GM23248 (cell line): ENCODE results near the gene SUGCT. TPM values are rescaled to one million over a fixed set of nuclear protein-coding genes. Genes with fewer than 3 reads are reported as not detected.
A peak's percentile ranks its signal among the peaks of the same experiment; 100 is the strongest.

Source experiments
- DNase-seq: peaks from one replicate; pipeline ENCODE4 v3.0.0-alpha.2; 2015
- H2AFZ ChIP-seq: fragments of 200-600 bp; sonication (generic); 2 replicates; pipeline ENCODE4 v1.6.1; 2016; ENCODE audit warnings: antibody characterized with exemption
- H3F3A ChIP-seq: fragments of 200-600 bp; sonication (generic); 2 replicates; pipeline ENCODE4 v1.6.1; 2016; ENCODE audit warnings: mild to moderate bottlenecking, antibody characterized with exemption, mixed run types; ENCODE audit not compliant: insufficient read depth
- H3K27ac ChIP-seq: fragments of 200-600 bp; sonication (generic); 2 replicates; pipeline ENCODE4 v1.5.1; 2016; ENCODE audit warnings: mild to moderate bottlenecking
- H3K27me3 ChIP-seq: fragments of 200-600 bp; sonication (generic); replicated peaks from 2 replicates; pipeline ENCODE4 v1.6.1; 2016; ENCODE audit warnings: mild to moderate bottlenecking; ENCODE audit not compliant: insufficient read depth
- H3K36me3 ChIP-seq: fragments of 200-600 bp; sonication (generic); 2 replicates; pipeline ENCODE4 v1.6.1; 2016; ENCODE audit warnings: low read depth, mild to moderate bottlenecking
- H3K4me1 ChIP-seq: fragments of 200-600 bp; sonication (generic); 2 replicates; pipeline ENCODE4 v1.6.1; 2016; ENCODE audit warnings: mild to moderate bottlenecking; ENCODE audit not compliant: insufficient read depth
- H3K4me2 ChIP-seq: fragments of 200-600 bp; sonication (generic); one replicate; pipeline ENCODE4 v1.6.1; 2016; ENCODE audit warnings: mild to moderate bottlenecking; ENCODE audit not compliant: unreplicated experiment
- H3K4me3 ChIP-seq: fragments of 200-600 bp; sonication (generic); 2 replicates; pipeline ENCODE4 v1.5.1; 2016; ENCODE audit warnings: mild to moderate bottlenecking
- H3K79me2 ChIP-seq: fragments of 200-600 bp; sonication (generic); 2 replicates; pipeline ENCODE4 v1.6.1; 2016; ENCODE audit warnings: mild to moderate bottlenecking; ENCODE audit not compliant: insufficient read depth
- H3K9ac ChIP-seq: fragments of 200-600 bp; sonication (generic); 2 replicates; pipeline ENCODE4 v1.6.1; 2016; ENCODE audit warnings: mild to moderate bottlenecking
- H3K9me2 ChIP-seq: fragments of 200-600 bp; sonication (generic); 2 replicates; pipeline ENCODE4 v1.6.1; 2016; ENCODE audit warnings: mixed run types, mild to moderate bottlenecking, moderate library complexity; ENCODE audit not compliant: insufficient read depth
- H3K9me3 ChIP-seq: fragments of 200-600 bp; sonication (generic); one replicate; pipeline ENCODE4 v1.6.1; 2017; ENCODE audit warnings: low read depth
- H4K20me1 ChIP-seq: fragments of 200-600 bp; sonication (generic); 2 replicates; pipeline ENCODE4 v1.6.0; 2016; ENCODE audit not compliant: insufficient read depth
- EZH2 ChIP-seq: fragments of 200-600 bp; sonication (generic); IDR thresholded peaks from 2 replicates; pipeline ENCODE4 v1.6.1; 2018; ENCODE audit warnings: antibody characterized with exemption, mild to moderate bottlenecking; ENCODE audit not compliant: insufficient read depth, poor library complexity, severe bottlenecking
- EZH2phosphoT487 ChIP-seq: fragments of 200-600 bp; sonication (generic); IDR thresholded peaks from 2 replicates; pipeline ENCODE4 v1.6.1; 2018; ENCODE audit warnings: antibody characterized with exemption, moderate library complexity, mild to moderate bottlenecking, low read depth; ENCODE audit not compliant: insufficient read depth
- WGBS, 2 experiments: methylation state at CpG; one replicate each; pipeline ENCODE4 v1.1.6; 2015 to 2017; ENCODE audit warnings: low lambda C conversion rate in 2 of 2, low coverage in 1 of 2; ENCODE audit errors: missing lambda C conversion rate in 2 of 2; 5-methylcytosine and 5-hydroxymethylcytosine counted together
- in situ Hi-C: fragments of 300-500 bp; cut with MboI; formaldehyde crosslinking; loops from 2 replicates; pipeline ENCODE4 v1.15.0; 2020
- polyA plus RNA-seq: library from polyadenylated mRNA; unstranded; fragments of >200 nt; fragmentation: Nextera tagmentation; extraction: Ambion mirVana; gene quantifications from 2 replicates; pipeline ENCODE4 v1.2.1, GENCODE V29; 2016
- total RNA-seq: library from RNA; depleted of rRNA; stranded (reverse); fragments of >200 nt; shearing (Covaris generic); gene quantifications from 2 replicates; pipeline ENCODE4 v1.2.3, GENCODE V29; 2014

SUGCT gene
- total and polyA plus RNA-seq, 2 experiments from 2014 or later, result 2.2 to 7.1 TPM

GRCh38 chr7:40221836-40222235, 87.0 kb downstream of the SUGCT start:
- Histone ChIP-seq H3K36me3 (no peaks in the 10 kb centered on the region), H3K9ac (peak overlapping the region; percentile 1; the same call in 1 of the 2 replicates), H3K4me3 (no peak overlapping the region), H3K79me2 (no peaks in the 10 kb centered on the region), H2AFZ (no peak overlapping the region), H3F3A (peaks cover 39% of the 10 kb centered on the region), H3K4me1 (peaks cover 43% of the 10 kb centered on the region), H3K9me3 (no peaks in the 10 kb centered on the region), H3K9me2 (no peaks in the 10 kb centered on the region), H3K4me2 (peak overlapping the region; percentile 45), H3K27ac (peak overlapping the region; percentile 78), H3K27me3 (no peaks in the 10 kb centered on the region), H4K20me1 (no peaks in the 10 kb centered on the region)
- DNase-seq, result peak; percentile 94
- WGBS, 2 experiments, result 3% methylated on average over 2 of the region's 2 CpGs
- TF ChIP-seq EZH2phosphoT487, result no peak
- in situ Hi-C loops, result no loop called here

GRCh38 chr7:40223451-40224127, 88.8 kb downstream of the SUGCT start:
- Histone ChIP-seq H3K9me2 (no peaks in the 10 kb centered on the region), H3K27ac (no peak overlapping the region), H3K9me3 (no peaks in the 10 kb centered on the region), H2AFZ (no peak overlapping the region), H3K36me3 (no peaks in the 10 kb centered on the region), H3K9ac (no peak overlapping the region), H3K4me2 (no peak overlapping the region), H3K27me3 (no peaks in the 10 kb centered on the region), H4K20me1 (no peaks in the 10 kb centered on the region), H3K4me1 (peaks cover 43% of the 10 kb centered on the region), H3F3A (peaks cover 39% of the 10 kb centered on the region), H3K4me3 (no peak overlapping the region), H3K79me2 (no peaks in the 10 kb centered on the region)
- no peak for TF ChIP-seq EZH2phosphoT487
- no peak for TF ChIP-seq EZH2
- in situ Hi-C loops, result no loop called here
- WGBS, 2 experiments, result 89 to 91% methylated on average over 2 of the region's 2 CpGs
- DNase-seq, result no peak

GRCh38 chr7:40230101-40230500, 95.3 kb downstream of the SUGCT start:
- H3K79me2 ChIP-seq, result no peaks in the 10 kb centered on the region
- no peaks in the 10 kb centered on the region for H3F3A ChIP-seq
- H4K20me1 ChIP-seq, result no peaks in the 10 kb centered on the region
- no peaks in the 10 kb centered on the region for H3K36me3 ChIP-seq
- no peaks in the 10 kb centered on the region for H3K9me3 ChIP-seq
- no peak overlapping the region for H3K27ac ChIP-seq
- no peak for TF ChIP-seq EZH2phosphoT487
- no peak for TF ChIP-seq EZH2
- H2AFZ ChIP-seq, result no peak overlapping the region
- in situ Hi-C loops, result loop anchor here (25.0 kb wide), 1 partner anchor 1482 kb away; the partner anchor contains the start of gene INHBA
- H3K27me3 ChIP-seq, result no peaks in the 10 kb centered on the region
- no peak overlapping the region for H3K4me3 ChIP-seq
- H3K9ac ChIP-seq, result no peak overlapping the region
- 94 to 100% methylated on average over 4 of the region's 4 CpGs for WGBS, 2 experiments
- no peaks in the 10 kb centered on the region for H3K9me2 ChIP-seq
- no peak overlapping the region for H3K4me2 ChIP-seq
- no peak for DNase-seq
- no peaks in the 10 kb centered on the region for H3K4me1 ChIP-seq

- Histone ChIP-seq H3K9ac (no peak overlapping the region), H2AFZ (no peak overlapping the region), H3K27me3 (no peaks in the 10 kb centered on the region), H4K20me1 (no peaks in the 10 kb centered on the region), H3K9me3 (no peaks in the 10 kb centered on the region), H3K9me2 (no peaks in the 10 kb centered on the region), H3K79me2 (no peaks in the 10 kb centered on the region), H3K4me1 (no peaks in the 10 kb centered on the region), H3K4me2 (no peak overlapping the region), H3F3A (no peaks in the 10 kb centered on the region), H3K27ac (no peak overlapping the region), H3K36me3 (no peaks in the 10 kb centered on the region), H3K4me3 (no peak overlapping the region)
- 84 to 93% methylated on average over 1 of the region's 1 CpG for WGBS, 2 experiments
- DNase-seq, result no peak
- in situ Hi-C loops, result loop anchor here (25.0 kb wide), 1 partner anchor 1481 kb away; the partner anchor contains the start of gene INHBA
- TF ChIP-seq EZH2phosphoT487, result no peak
- TF ChIP-seq EZH2, result no peak
These were observed 97.0 kb downstream of the SUGCT start for GRCh38 chr7:40231796-40232195.
